Neural cell (in vitro differentiated cells): Measurements from ENCODE around the gene SBNO1. TPM values are rescaled to one million over a fixed set of nuclear protein-coding genes. Genes with fewer than 3 reads are reported as not detected.

Source experiments
- H2AFZ ChIP-seq: fragments of 200-600, 300-800 bp; sonication (generic), shearing (Covaris generic); 2 replicates; pipeline ENCODE4 v1.6.0; 2014; ENCODE audit warnings: low read depth, mild to moderate bottlenecking, antibody characterized with exemption, low read length, moderate library complexity
- H3F3A ChIP-seq: fragments of 200-600 bp; shearing (Covaris generic); 2 replicates; pipeline ENCODE4 v1.6.1; 2016; ENCODE audit warnings: mild to moderate bottlenecking, moderate library complexity, mixed read lengths, antibody characterized with exemption, low read length; ENCODE audit not compliant: insufficient read depth, poor library complexity, severe bottlenecking
- H3K27ac ChIP-seq: fragments of 200-600, 300-800 bp; sonication (generic), shearing (Covaris generic); 2 replicates; pipeline ENCODE4 v1.5.1; 2014; ENCODE audit warnings: mild to moderate bottlenecking, low read length, moderate library complexity
- H3K27me3 ChIP-seq: fragments of 300-800, 200-600 bp; sonication (generic), shearing (Covaris generic); 2 replicates; pipeline ENCODE4 v1.6.0; 2014; ENCODE audit warnings: mild to moderate bottlenecking, low read depth, low read length, moderate library complexity; ENCODE audit not compliant: insufficient read depth
- H3K36me3 ChIP-seq: fragments of 300-800, 200-600 bp; sonication (generic), shearing (Covaris generic); 2 replicates; pipeline ENCODE4 v1.5.1; 2014; ENCODE audit warnings: mild to moderate bottlenecking, antibody characterized with exemption, low read length, moderate library complexity; ENCODE audit not compliant: insufficient read depth
- H3K4me2 ChIP-seq: fragments of 300-800, 200-600 bp; sonication (generic), shearing (Covaris generic); 2 replicates; pipeline ENCODE4 v1.6.0; 2014; ENCODE audit warnings: mild to moderate bottlenecking, low read length
- H3K4me3 ChIP-seq: fragments of 300-800, 200-600 bp; sonication (generic), shearing (Covaris generic); 2 replicates; pipeline ENCODE4 v1.5.1; 2014; ENCODE audit warnings: mild to moderate bottlenecking, low read length, moderate library complexity
- H3K79me2 ChIP-seq: fragments of 200-600 bp; shearing (Covaris generic); replicated peaks from 2 replicates; pipeline ENCODE4 v1.6.0; 2014; ENCODE audit warnings: mild to moderate bottlenecking, low read length, moderate library complexity; ENCODE audit not compliant: insufficient read depth
- H3K9ac ChIP-seq: fragments of 300-800, 200-600 bp; sonication (generic), shearing (Covaris generic); 2 replicates; pipeline ENCODE4 v1.6.1; 2016; ENCODE audit warnings: mild to moderate bottlenecking, low read length, mixed read lengths
- H3K9me2 ChIP-seq: fragments of 200-600 bp; shearing (Covaris generic); 2 replicates; pipeline ENCODE4 v1.6.1; 2016; ENCODE audit warnings: mild to moderate bottlenecking, low read length, mixed read lengths; ENCODE audit not compliant: insufficient read depth
- H3K9me3 ChIP-seq: fragments of 200-600, 300-800 bp; sonication (generic), shearing (Covaris generic); 2 replicates; pipeline ENCODE4 v1.6.1; 2016; ENCODE audit warnings: mild to moderate bottlenecking, mixed run types, low read length, moderate library complexity, mixed read lengths
- H4K20me1 ChIP-seq: fragments of 200-600 bp; shearing (Covaris generic); 2 replicates; pipeline ENCODE4 v1.6.1; 2016; ENCODE audit warnings: mild to moderate bottlenecking, mixed run types; ENCODE audit not compliant: insufficient read depth
- CTCF ChIP-seq: fragments of 450-650 bp; IDR thresholded peaks from 2 replicates; pipeline ENCODE4 v1.5.1; 2014; ENCODE audit warnings: antibody characterized with exemption, mild to moderate bottlenecking, moderate library complexity; ENCODE audit not compliant: poor library complexity, severe bottlenecking
- EP300 ChIP-seq: fragments of 450-650 bp; conservative IDR thresholded peaks from 2 replicates; pipeline ENCODE4 v1.6.1; 2014; ENCODE audit warnings: antibody characterized with exemption, mild to moderate bottlenecking, moderate library complexity; ENCODE audit not compliant: poor library complexity, severe bottlenecking
- EZH2 ChIP-seq: fragments of 200-600, 300-800 bp; shearing (Covaris generic), sonication (generic); IDR thresholded peaks from 2 replicates; pipeline ENCODE4 v1.6.1; 2014; ENCODE audit warnings: antibody characterized with exemption, low read length, borderline replicate concordance, mild to moderate bottlenecking; ENCODE audit not compliant: insufficient read depth, poor library complexity, severe bottlenecking
- MXI1 ChIP-seq: fragments of 450-650 bp; conservative IDR thresholded peaks from 2 replicates; pipeline ENCODE4 v1.6.1; 2014; ENCODE audit warnings: antibody characterized with exemption, mild to moderate bottlenecking; ENCODE audit not compliant: poor library complexity, severe bottlenecking
- POLR2AphosphoS5 ChIP-seq: IDR thresholded peaks from 2 replicates; pipeline ENCODE4 v1.6.1; 2012
- RAD21 ChIP-seq: fragments of 450-650 bp; conservative IDR thresholded peaks from 2 replicates; pipeline ENCODE4 v1.6.1; 2014; ENCODE audit warnings: antibody characterized with exemption, mild to moderate bottlenecking, moderate library complexity
- REST ChIP-seq: IDR thresholded peaks from 2 replicates; pipeline ENCODE4 v1.6.1; 2012; ENCODE audit warnings: borderline replicate concordance
- SMC3 ChIP-seq: fragments of 450-650 bp; conservative IDR thresholded peaks from 2 replicates; pipeline ENCODE4 v1.6.1; 2014; ENCODE audit warnings: antibody characterized with exemption, mild to moderate bottlenecking, moderate library complexity; ENCODE audit not compliant: poor library complexity
- TAF1 ChIP-seq: IDR thresholded peaks from 2 replicates; pipeline ENCODE4 v1.6.1; 2012; ENCODE audit warnings: low read depth
- polyA plus RNA-seq: library from polyadenylated mRNA; depleted of rRNA; stranded (reverse); fragments of >200 nt; gene quantifications from 2 replicates; pipeline ENCODE4 v1.2.3, GENCODE V29; 2014

Gene SBNO1
- polyA plus RNA-seq, 1 donor from 2014 or later = 17.9 TPM

- no peak for TF ChIP-seq REST
- no peak for TF ChIP-seq RAD21
- TF ChIP-seq SMC3 = no peak
- TF ChIP-seq CTCF = no peak
- no peak for TF ChIP-seq TAF1
- TF ChIP-seq EZH2 = no peak
- TF ChIP-seq POLR2AphosphoS5 = no peak
- TF ChIP-seq MXI1 = no peak
- no peak for TF ChIP-seq EP300
- Histone ChIP-seq H3F3A (no peaks in the 10 kb centered on the region), H2AFZ (no peak overlapping the region), H3K4me2 (no peak overlapping the region), H3K27me3 (no peaks in the 10 kb centered on the region), H4K20me1 (no peaks in the 10 kb centered on the region), H3K36me3 (peaks cover 6% of the 10 kb centered on the region), H3K4me3 (no peak overlapping the region), H3K79me2 (no peaks in the 10 kb centered on the region), H3K27ac (no peak overlapping the region), H3K9ac (no peak overlapping the region), H3K9me2 (no peaks in the 10 kb centered on the region), H3K9me3 (no peaks in the 10 kb centered on the region)
Measured at GRCh38 chr12:123293178-123293760, 71.4 kb downstream of the SBNO1 start.

GRCh38 chr12:123289911-123290310 is 74.7 kb downstream of the SBNO1 start:
- H3K27me3 ChIP-seq = no peaks in the 10 kb centered on the region
- no peak overlapping the region for H3K27ac ChIP-seq
- no peaks in the 10 kb centered on the region for H3K79me2 ChIP-seq
- H4K20me1 ChIP-seq = no peaks in the 10 kb centered on the region
- peaks cover 6% of the 10 kb centered on the region for H3K36me3 ChIP-seq
- H2AFZ ChIP-seq = no peak overlapping the region
- no peaks in the 10 kb centered on the region for H3K9me2 ChIP-seq
- TF ChIP-seq EZH2 (no peak), EP300 (no peak), RAD21 (no peak), TAF1 (no peak), CTCF (no peak), MXI1 (no peak), SMC3 (no peak), REST (no peak), POLR2AphosphoS5 (no peak)
- H3F3A ChIP-seq = no peaks in the 10 kb centered on the region
- no peak overlapping the region for H3K9ac ChIP-seq
- H3K4me2 ChIP-seq = no peak overlapping the region
- no peak overlapping the region for H3K4me3 ChIP-seq
- H3K9me3 ChIP-seq = no peaks in the 10 kb centered on the region
